ENCODE results near the gene NEK10.

Gene NEK10

DNA sequence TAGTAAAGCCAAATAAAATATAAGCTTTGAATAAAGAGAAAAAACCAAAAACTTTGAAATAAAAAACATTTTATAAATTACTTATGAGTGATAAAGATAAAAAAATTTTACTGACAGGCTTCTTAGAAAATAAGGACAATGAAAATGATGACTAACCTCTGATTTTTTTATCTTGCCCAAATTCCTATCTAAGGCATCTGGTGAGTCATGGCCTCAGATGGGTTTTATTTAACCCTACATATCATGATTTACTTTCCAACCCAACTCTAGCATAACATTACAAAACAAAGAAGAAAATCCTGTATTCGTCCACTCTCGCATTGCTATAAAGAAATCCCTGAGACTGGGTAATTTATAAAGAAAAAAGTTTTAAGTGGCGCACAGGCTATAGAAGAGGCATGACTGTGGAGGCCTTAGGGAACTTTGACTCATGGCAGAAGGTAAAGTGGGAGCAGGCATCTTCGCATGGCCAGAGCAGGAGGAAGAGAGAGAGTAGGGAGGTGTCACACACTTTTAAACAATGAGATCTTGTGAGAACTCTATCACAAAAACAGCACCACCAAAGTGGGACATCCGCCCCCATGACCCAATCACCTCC is 152.1 kb downstream of the NEK10 start:
- no peak for TF ChIP-seq POLR2A (IDR thresholded peaks at IDR 0.05; ENCODE audit: low read length)
- no peak for TF ChIP-seq GATA1 (IDR thresholded peaks at IDR 0.05; ENCODE audit: low read depth, low read length)
- DNase-seq: no peak

DNA sequence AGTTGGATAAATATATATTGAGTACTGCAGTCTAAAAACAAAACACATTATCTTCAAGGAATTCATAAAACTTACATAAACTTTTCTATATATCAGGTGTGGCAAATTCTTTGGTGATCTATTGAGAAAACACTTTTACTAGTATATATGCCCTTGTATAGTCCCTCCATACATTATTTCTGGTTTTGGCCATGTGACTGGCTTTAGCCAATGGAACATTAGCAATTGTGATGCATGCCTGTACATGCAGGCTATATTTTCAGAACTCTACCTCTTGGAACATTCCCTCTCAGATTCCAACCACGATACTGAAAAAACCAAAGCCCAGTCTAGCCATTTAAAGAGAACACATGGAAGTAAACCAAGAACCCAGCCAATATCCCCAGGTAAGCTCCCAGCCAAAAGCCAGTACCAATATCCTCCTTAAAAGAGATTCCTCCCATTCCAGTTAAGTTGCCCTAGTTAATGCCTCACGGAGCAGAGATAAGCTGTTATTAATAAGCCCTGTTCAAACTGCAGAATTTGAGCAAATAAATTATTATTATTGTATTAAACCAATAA is 152.8 kb downstream of the NEK10 start:
- TF ChIP-seq GATA1 (IDR thresholded peaks at IDR 0.05; ENCODE audit: low read depth, low read length) (no peak), POLR2A (IDR thresholded peaks at IDR 0.05; ENCODE audit: low read length) (no peak)

DNA sequence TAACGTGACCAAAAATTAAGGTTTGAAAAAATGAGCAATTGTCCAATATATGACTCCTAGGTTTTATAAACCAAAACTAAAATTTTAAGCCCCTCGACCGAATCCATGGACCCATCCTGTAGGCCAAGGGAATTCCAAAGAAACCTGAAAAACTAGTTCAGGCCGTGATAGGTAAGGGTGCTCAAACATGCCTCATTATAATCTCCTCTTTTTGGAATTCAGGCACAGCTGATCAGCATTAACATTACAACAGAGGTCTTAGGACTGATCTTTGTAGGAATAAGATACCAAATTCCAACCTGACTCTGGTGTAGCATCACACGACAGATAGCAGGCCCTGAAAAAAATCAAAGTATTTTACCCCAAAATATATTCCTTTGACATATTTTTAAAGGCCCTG is 155.7 kb downstream of the NEK10 start:
- TF ChIP-seq POLR2A (IDR thresholded peaks at IDR 0.05; ENCODE audit: low read length) (no peak), GATA1 (IDR thresholded peaks at IDR 0.05; ENCODE audit: low read depth, low read length) (no peak)

More for the DNA sequence above, 152.8 kb downstream of the NEK10 start:
- no peak for DNase-seq

GRCh38 chr3:27209617-27210264 is 159.4 kb downstream of the NEK10 start:
- no peak for DNase-seq
- no peak for TF ChIP-seq POLR2A (IDR thresholded peaks at IDR 0.05; ENCODE audit: low read length)
- no peak for TF ChIP-seq GATA1 (IDR thresholded peaks at IDR 0.05; ENCODE audit: low read depth, low read length)

More for the DNA sequence above, 155.7 kb downstream of the NEK10 start:
- no peak for DNase-seq

DNA sequence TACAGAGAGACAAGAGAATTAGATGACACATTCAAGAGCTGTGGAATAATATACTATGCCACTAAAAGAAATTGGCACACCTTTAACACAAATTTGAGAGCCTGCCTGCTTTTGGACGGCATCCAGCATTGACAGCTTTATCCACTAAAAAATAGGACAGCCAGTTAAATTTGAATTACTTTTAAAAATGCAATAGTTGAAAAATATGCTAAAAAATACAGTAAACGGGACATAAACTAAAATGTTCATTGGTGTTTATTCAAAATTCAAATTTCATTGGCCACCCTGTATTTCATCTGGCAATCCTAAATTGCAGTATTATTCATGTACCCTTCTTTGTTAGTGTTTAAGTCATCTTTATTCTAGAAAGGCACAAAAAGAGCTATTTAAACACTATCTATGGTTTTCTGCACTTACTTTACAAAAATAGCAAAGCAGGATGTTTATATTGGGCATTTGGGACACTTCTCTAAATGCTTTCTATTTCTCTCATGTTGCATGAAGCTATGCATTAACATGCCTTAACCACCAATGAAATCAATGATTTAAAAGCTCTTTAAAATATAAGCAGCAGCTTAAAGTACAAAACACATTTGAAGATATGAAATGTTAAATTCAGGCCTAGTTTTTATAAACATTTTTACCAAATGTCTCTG is 160.1 kb downstream of the NEK10 start:
- no peak for DNase-seq
- TF ChIP-seq POLR2A (IDR thresholded peaks at IDR 0.05; ENCODE audit: low read length): no peak
- TF ChIP-seq GATA1 (IDR thresholded peaks at IDR 0.05; ENCODE audit: low read depth, low read length): no peak

DNA sequence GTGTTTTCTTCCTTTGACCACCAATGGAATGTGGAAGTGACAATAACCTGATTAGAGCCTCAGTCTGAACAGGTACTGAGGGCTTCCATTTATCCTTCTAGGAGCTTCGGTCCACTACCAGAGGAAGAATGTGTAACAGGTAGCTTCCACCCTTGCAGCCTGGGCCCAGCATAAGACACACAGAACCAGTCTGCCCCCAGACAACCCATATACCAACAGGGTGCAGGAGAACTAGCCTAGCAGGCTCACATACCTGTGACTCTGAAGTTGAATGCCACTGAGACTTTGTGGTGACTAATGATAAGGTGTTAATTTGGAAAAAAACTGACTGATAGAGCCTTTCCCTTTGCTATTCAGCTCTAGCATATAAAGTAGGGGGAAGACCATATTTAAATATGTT is 166.2 kb downstream of the NEK10 start:
- no peak for DNase-seq
- TF ChIP-seq POLR2A (IDR thresholded peaks at IDR 0.05; ENCODE audit: low read length) (no peak), GATA1 (IDR thresholded peaks at IDR 0.05; ENCODE audit: low read depth, low read length) (no peak)

DNA sequence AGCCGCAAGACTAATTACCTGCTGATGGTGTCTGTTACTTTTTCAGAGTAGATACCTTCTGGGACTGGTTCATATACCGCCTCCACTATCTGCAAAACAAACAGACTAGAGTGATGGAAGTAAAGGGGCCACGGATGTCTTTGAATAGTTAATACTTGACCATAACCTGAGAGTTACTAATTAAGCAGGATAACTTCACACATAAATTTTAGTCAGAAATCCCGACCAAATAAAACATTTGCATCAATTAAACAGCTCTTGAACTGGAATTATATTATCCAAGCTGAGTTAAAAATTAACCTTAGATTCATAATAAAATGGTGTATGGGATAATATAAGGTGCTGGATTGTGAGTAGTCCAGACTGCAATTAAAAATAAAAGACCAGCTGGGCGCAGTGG is 167.7 kb downstream of the NEK10 start:
- DNase-seq: no peak
- no peak for TF ChIP-seq GATA1 (IDR thresholded peaks at IDR 0.05; ENCODE audit: low read depth, low read length)

DNA sequence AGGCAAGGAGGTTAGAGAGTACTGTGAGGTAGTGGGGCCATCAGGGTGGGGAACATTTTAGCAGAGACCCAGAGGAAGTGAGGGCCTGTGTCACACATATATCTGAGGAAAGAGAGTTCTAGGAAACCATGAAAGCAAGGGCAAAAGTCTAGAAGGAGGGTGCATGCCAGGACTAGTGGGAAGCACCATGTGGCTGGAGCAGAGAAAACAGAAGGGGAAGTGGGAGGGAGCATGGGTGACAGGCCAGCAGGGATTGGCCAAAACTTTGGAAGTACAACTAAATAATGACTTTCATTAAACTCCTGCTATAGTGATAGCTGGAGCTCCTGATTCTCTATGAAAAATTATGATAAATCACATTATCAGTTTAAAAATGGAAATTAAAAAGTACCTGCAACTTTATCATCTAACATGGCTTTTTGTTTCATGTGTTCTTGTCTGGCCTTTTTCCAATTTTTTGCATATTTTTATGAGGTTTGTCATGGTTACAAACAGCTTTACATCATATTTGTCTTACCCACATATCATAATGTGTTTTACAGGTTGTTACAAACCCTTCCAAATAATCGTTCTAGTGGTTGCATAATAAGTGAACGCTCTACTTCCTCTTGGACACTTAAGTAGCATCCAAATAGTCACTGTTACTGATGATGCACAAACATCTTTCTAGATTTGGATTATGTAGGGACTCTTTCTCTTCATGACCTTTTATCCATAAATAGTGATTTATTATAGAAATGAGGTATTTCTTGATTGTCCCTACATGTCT is 168.3 kb downstream of the NEK10 start:
- TF ChIP-seq GATA1 (IDR thresholded peaks at IDR 0.05; ENCODE audit: low read depth, low read length) (no peak), POLR2A (IDR thresholded peaks at IDR 0.05; ENCODE audit: low read length) (no peak)
- no peak for DNase-seq

DNA sequence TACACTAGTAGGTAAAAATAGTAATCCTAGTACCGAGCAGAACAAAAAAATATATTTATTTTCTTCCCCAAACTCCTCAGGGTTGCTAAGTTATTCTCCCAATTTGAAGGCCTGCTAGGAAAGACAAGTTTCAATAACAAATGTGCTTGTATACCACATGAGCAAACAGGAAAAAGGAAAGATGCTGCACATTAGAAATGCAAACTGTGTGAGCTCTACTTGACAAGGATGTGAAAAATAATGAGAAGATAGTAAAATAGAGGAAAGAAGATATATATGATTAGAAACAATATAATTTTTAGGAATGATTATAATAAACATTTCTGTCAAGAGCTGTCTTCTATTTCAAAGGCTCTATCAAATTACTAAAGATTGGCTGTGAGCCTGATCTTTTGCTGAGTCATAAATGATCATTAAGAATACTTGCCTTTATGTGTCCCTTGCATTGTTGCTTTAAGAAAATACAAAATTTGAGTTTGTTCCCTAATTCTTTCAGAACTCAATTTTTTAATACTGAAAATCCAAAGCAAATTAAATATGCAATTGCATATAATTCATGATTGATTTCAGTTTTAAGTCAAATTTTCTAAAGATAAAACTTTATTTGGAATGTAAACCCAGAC is 174.2 kb downstream of the NEK10 start:
- TF ChIP-seq POLR2A (IDR thresholded peaks at IDR 0.05; ENCODE audit: low read length): no peak
- no peak for TF ChIP-seq GATA1 (IDR thresholded peaks at IDR 0.05; ENCODE audit: low read depth, low read length)
- DNase-seq: no peak

- no peak for TF ChIP-seq GATA1 (IDR thresholded peaks at IDR 0.05; ENCODE audit: low read depth, low read length)
- TF ChIP-seq POLR2A (IDR thresholded peaks at IDR 0.05; ENCODE audit: low read length): no peak
- no peak for DNase-seq
Measured at GRCh38 chr3:27193056-27193455, 176.1 kb downstream of the NEK10 start.

DNA sequence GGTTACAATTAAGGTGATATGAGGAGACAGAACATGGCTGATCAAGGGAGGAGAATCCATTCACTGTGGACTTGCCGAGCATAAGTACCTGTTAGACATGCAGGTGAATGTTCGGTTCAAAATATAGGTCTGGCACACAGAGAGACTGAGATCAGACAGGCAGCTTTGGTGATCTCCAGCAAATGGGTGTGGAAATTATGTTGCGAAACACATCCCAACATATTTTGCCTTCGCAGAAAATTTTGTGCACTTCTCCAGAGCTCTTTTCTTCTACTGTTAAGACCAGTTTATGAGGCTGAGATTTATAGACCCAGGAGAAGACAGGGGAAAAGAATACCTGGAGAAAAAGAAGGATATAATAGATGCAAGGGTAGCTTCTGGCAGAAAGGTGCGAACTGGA is 183.2 kb downstream of the NEK10 start:
- no peak for DNase-seq
- TF ChIP-seq POLR2A (IDR thresholded peaks at IDR 0.05; ENCODE audit: low read length): no peak
- TF ChIP-seq GATA1 (IDR thresholded peaks at IDR 0.05; ENCODE audit: low read depth, low read length): no peak

DNA sequence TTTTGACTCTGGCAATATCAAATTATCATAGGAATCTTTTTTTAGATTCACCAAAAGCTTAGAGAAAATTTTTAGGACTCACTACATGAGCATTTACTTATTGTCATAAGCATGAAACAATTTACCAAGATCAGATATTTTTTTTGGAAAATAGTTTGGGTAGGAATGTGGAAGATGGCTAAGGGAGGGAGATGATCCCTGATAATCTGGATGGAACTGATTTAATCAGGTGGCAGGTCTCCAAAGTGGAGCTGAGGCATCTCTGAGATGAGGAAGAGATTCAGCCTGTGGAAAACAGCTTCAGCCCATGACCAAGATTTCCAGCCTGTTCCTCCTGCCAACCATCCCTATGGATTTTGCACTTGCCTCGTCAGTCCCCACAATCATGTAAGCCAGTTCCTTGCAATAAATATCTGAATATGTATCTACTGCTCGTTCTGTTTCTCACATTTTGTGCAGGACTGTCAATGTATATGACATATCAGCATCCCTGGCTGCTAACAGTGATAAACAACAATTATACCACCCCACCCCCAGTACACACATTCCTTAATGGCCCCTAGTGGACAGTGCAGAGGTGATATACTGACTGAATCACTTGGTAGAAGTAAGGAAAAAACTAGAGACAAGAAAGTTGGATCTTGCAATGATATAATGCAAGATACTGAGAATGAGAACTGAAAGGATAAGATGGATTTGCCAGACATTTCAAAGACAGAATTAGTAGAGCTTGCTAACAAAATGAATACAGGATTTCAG is 183.8 kb downstream of the NEK10 start:
- TF ChIP-seq GATA1 (IDR thresholded peaks at IDR 0.05; ENCODE audit: low read depth, low read length): no peak
- no peak for TF ChIP-seq POLR2A (IDR thresholded peaks at IDR 0.05; ENCODE audit: low read length)
- no peak for DNase-seq

DNA sequence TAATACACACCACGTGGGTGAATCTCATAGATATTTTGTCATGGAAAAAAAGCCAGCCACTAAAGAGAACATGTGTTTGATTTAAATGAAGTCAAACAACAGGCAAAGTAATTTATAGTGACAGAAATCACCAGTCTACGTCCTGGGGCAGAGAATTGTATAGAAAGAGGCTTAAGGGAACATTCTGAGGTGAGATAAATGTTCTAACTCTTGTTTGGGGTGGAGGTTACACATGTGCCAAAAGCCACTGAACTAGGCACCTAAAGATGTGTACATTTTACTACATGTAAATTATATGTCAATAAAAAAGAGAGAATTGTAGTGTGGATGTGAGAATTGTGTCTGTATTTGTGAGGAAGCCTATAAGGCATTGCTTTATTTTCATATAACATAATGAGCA is 184.9 kb downstream of the NEK10 start:
- DNase-seq: no peak
- no peak for TF ChIP-seq GATA1 (IDR thresholded peaks at IDR 0.05; ENCODE audit: low read depth, low read length)
- TF ChIP-seq POLR2A (IDR thresholded peaks at IDR 0.05; ENCODE audit: low read length): no peak

Measured in erythroblast (primary cell).